GM21529 (cell line): ENCODE measurements around the gene POLN.

Source experiments
- ATAC-seq: cut with Tn5 transposase; IDR thresholded peaks from one replicate; pipeline ENCODE4 v1.9.1; 2021; ENCODE audit not compliant: unreplicated experiment

The POLN gene

GRCh38 chr4:2241410-2242353 lies at the start of gene POLN, which contains the start of gene HAUS3:
POLN (minus strand) TSS chr4:2242121; CDS start chr4:2229231, 12,890 bp downstream.
HAUS3 (minus strand) TSS chr4:2242121; CDS start chr4:2240946, 1,175 bp downstream.
- ATAC-seq: peak; percentile 86

GRCh38 chr4:2290974-2291704 lies 49.2 kb upstream of the POLN start:
- no peak for ATAC-seq

GRCh38 chr4:2290488-2290887 lies 48.6 kb upstream of the POLN start:
- ATAC-seq: no peak

GRCh38 chr4:2289955-2290333 lies 48.0 kb upstream of the POLN start:
- ATAC-seq: no peak

GRCh38 chr4:2289311-2289954 lies 47.5 kb upstream of the POLN start:
- ATAC-seq: no peak

- no peak for ATAC-seq
Measured at GRCh38 chr4:2288051-2288541, 46.2 kb upstream of the POLN start.

- no peak for ATAC-seq
Measured at GRCh38 chr4:2287594-2287915, 45.6 kb upstream of the POLN start.

- ATAC-seq: no peak
Measured at GRCh38 chr4:2286904-2287593, 45.1 kb upstream of the POLN start.

GRCh38 chr4:2285613-2286381 lies 43.9 kb upstream of the POLN start:
- no peak for ATAC-seq

- ATAC-seq: no peak
Measured at GRCh38 chr4:2284934-2285612, 43.2 kb upstream of the POLN start.

- ATAC-seq: no peak
Measured at GRCh38 chr4:2284161-2284933, 42.4 kb upstream of the POLN start.

- no peak for ATAC-seq
Measured at GRCh38 chr4:2283199-2283711, 41.3 kb upstream of the POLN start.

- peak; percentile 71 for ATAC-seq
Measured at GRCh38 chr4:2281575-2282343, 39.8 kb upstream of the POLN start.

GRCh38 chr4:2280531-2281300 lies 38.8 kb upstream of the POLN start:
- no peak for ATAC-seq

- ATAC-seq: no peak
Measured at GRCh38 chr4:2277956-2278355, 36.0 kb upstream of the POLN start.

GRCh38 chr4:2276581-2277325 lies 34.8 kb upstream of the POLN start:
- no peak for ATAC-seq
